ENCODE data around the gene GTF3C6. TPM values are rescaled to one million over a fixed set of nuclear protein-coding genes. Genes with fewer than 3 reads are reported as not detected.
"Not testable (repeated sequence)": the region's sequence is repeated elsewhere in the genome, so short reads cannot be mapped to it uniquely, and the experiment has no call there.

The GTF3C6 gene
- total RNA-seq, 4 donors from 2014 or later, result 26.2 to 48.8 (median 34.7) TPM

- TF ChIP-seq CTCF (IDR thresholded peaks at IDR 0.05), result no peak
- DNase-seq (ENCODE audit: low spot score), result no peak
- peak; percentile 54 for ATAC-seq (ENCODE audit: low FRiP score)
These were observed 6.3 kb upstream of the GTF3C6 start for GRCh38 chr6:110951986-110952794.

GRCh38 chr6:110953633-110954303 is 4.7 kb upstream of the GTF3C6 start:
- no peak for ATAC-seq (ENCODE audit: low FRiP score)
- TF ChIP-seq CTCF (IDR thresholded peaks at IDR 0.05), result no peak
- DNase-seq (ENCODE audit: low spot score), result no peak

GRCh38 chr6:110960014-110960390 is 1.5 kb downstream of the GTF3C6 start:
- no peak for DNase-seq (ENCODE audit: low spot score)
- no peak for ATAC-seq (ENCODE audit: low FRiP score)
- TF ChIP-seq CTCF (IDR thresholded peaks at IDR 0.05), result no peak

GRCh38 chr6:110962636-110963035 is 4.1 kb downstream of the GTF3C6 start:
- not testable (repeated sequence) for DNase-seq (ENCODE audit: low spot score); ATAC-seq (ENCODE audit: low FRiP score)

GRCh38 chr6:110965629-110966229 is 7.2 kb downstream of the GTF3C6 start:
- ATAC-seq (ENCODE audit: low FRiP score) (no peak), DNase-seq (ENCODE audit: low spot score) (no peak)
- no peak for TF ChIP-seq CTCF (IDR thresholded peaks at IDR 0.05)

- not testable (repeated sequence) for ATAC-seq (ENCODE audit: low FRiP score); DNase-seq (ENCODE audit: low spot score)
These were observed 10.2 kb downstream of the GTF3C6 start for GRCh38 chr6:110968661-110969060.

- DNase-seq (ENCODE audit: low spot score), result no peak
- no peak for TF ChIP-seq CTCF (IDR thresholded peaks at IDR 0.05)
- ATAC-seq (ENCODE audit: low FRiP score), result no peak
These were observed 13.0 kb downstream of the GTF3C6 start for GRCh38 chr6:110971468-110971867.

- TF ChIP-seq CTCF (IDR thresholded peaks at IDR 0.05), result no peak
- DNase-seq (ENCODE audit: low spot score) (no peak), ATAC-seq (ENCODE audit: low FRiP score) (no peak)
These were observed 18.1 kb downstream of the GTF3C6 start for GRCh38 chr6:110976575-110976974.

All from omental fat pad (tissue), 4 donors.